HepG2 (cell line): ENCODE data around the gene SIN3A. TPM values are rescaled to one million over a fixed set of nuclear protein-coding genes. Genes with fewer than 3 reads are reported as not detected.

Experiments used
- ATRX ChIP-seq: sonication (generic); formaldehyde crosslinking; IDR thresholded peaks from 2 replicates; pipeline ENCODE4 v1.4.0; 2020; ENCODE audit warnings: missing genetic modification reagents, borderline replicate concordance
- BCL6 ChIP-seq: IDR thresholded peaks from 2 replicates; pipeline ENCODE4 v1.6.1; 2016; ENCODE audit warnings: missing genetic modification reagents, missing compliant biosample characterization
- HDAC6 ChIP-seq: fragments of 200-600 bp; sonication (generic); IDR thresholded peaks from 2 replicates; pipeline ENCODE4 v1.7.0; 2017; ENCODE audit warnings: mild to moderate bottlenecking, antibody characterized with exemption, low read length, low read depth
- KLF9 ChIP-seq: IDR thresholded peaks from 2 replicates; pipeline ENCODE4 v1.6.1; 2016; ENCODE audit warnings: low read depth
- MEIS1 ChIP-seq: sonication (generic); formaldehyde crosslinking; IDR thresholded peaks from 2 replicates; pipeline ENCODE4 v1.9.0; 2021; ENCODE audit warnings: mild to moderate bottlenecking, missing genetic modification reagents, moderate library complexity, borderline replicate concordance
- MYPOP ChIP-seq: sonication (generic); formaldehyde crosslinking; IDR thresholded peaks from 2 replicates; pipeline ENCODE4 v1.8.1; 2023; ENCODE audit warnings: mild to moderate bottlenecking, moderate library complexity, missing genetic modification reagents
- NFRKB ChIP-seq: fragments of 450-650 bp; IDR thresholded peaks from 2 replicates; pipeline ENCODE4 v1.6.1; 2017
- PHB2 ChIP-seq: fragments of 450-650 bp; IDR thresholded peaks from 2 replicates; pipeline ENCODE4 v1.6.1; 2018; ENCODE audit not compliant: partially characterized antibody
- PHF8 ChIP-seq: sonication (generic); formaldehyde crosslinking; IDR thresholded peaks from 2 replicates; pipeline ENCODE4 v1.5.0; 2020; ENCODE audit warnings: missing genetic modification reagents
- RBM39 ChIP-seq: fragments of 200-400 bp; formaldehyde crosslinking; IDR thresholded peaks from one replicate; pipeline ENCODE4 v1.6.1; 2018; ENCODE audit warnings: antibody characterized with exemption, mild to moderate bottlenecking, low read depth, low read length; ENCODE audit not compliant: poor library complexity, severe bottlenecking
- RFX1 ChIP-seq: fragments of 450-650 bp; IDR thresholded peaks from 2 replicates; pipeline ENCODE4 v1.6.1; 2017
- SIX1 ChIP-seq: sonication (generic); formaldehyde crosslinking; IDR thresholded peaks from 2 replicates; pipeline ENCODE4 v1.4.0; 2020; ENCODE audit warnings: missing genetic modification reagents, borderline replicate concordance
- SP2 ChIP-seq: sonication (generic); formaldehyde crosslinking; IDR thresholded peaks from 2 replicates; pipeline ENCODE4 v1.5.1; 2020; ENCODE audit warnings: mild to moderate bottlenecking, missing genetic modification reagents
- ZBTB10 ChIP-seq: sonication (generic); formaldehyde crosslinking; IDR thresholded peaks from 2 replicates; pipeline ENCODE4 v1.4.0; 2020; ENCODE audit warnings: missing genetic modification reagents, borderline replicate concordance
- ZNF350 ChIP-seq: sonication (generic); formaldehyde crosslinking; IDR thresholded peaks from 2 replicates; pipeline ENCODE4 v1.4.0; 2020; ENCODE audit warnings: mild to moderate bottlenecking, low read depth, missing genetic modification reagents, borderline replicate concordance
- ZNF431 ChIP-seq: sonication (generic); formaldehyde crosslinking; IDR thresholded peaks from 2 replicates; pipeline ENCODE4 v1.9.0; 2022; ENCODE audit warnings: missing genetic modification reagents, low read depth, mild to moderate bottlenecking, borderline replicate concordance
- ZNF501 ChIP-seq: sonication (generic); formaldehyde crosslinking; IDR thresholded peaks from 2 replicates; pipeline ENCODE4 v1.5.1; 2020; ENCODE audit warnings: mild to moderate bottlenecking, moderate library complexity, missing genetic modification reagents
- ZNF766 ChIP-seq: sonication (generic); formaldehyde crosslinking; IDR thresholded peaks from 2 replicates; pipeline ENCODE4 v1.5.0; 2020; ENCODE audit warnings: missing genetic modification reagents, borderline replicate concordance
- polyA plus RNA-seq, 8 experiments: library from polyadenylated mRNA; depleted of rRNA in 3 of 8; stranded (reverse) in 7 of 8; unstranded in 1 of 8; fragments of >200 nt; fragmentation: Illumina TruSeq in 4 of 8; extraction: Trizol in 4 of 8; gene quantifications; 2 replicates each; pipeline versions ENCODE4 v1.2.1 to v1.2.3, GENCODE V29; 2011 to 2016; ENCODE audit warnings: low read depth in 4 of 8, missing spikeins in 1 of 8, mixed read lengths in 1 of 8; ENCODE audit not compliant: insufficient read depth in 1 of 8
- total RNA-seq, 5 experiments: library from RNA; depleted of rRNA; stranded (reverse); fragments of >200 nt; fragmentation: Illumina TruSeq; extraction: Trizol; gene quantifications; 2 replicates each; pipeline ENCODE4 v1.2.3, GENCODE V29; 2016; ENCODE audit warnings: low read depth in 1 of 5
- TF ChIP-seq, protein P1 (sequence below): fragments of 450-650 bp; IDR thresholded peaks from 2 replicates; pipeline ENCODE4 v1.6.1; 2016
- TF ChIP-seq, protein P2 (sequence below): sonication (generic); formaldehyde crosslinking; IDR thresholded peaks from 2 replicates; pipeline ENCODE4 v1.9.0; 2021; ENCODE audit warnings: missing genetic modification reagents, borderline replicate concordance

The SIN3A gene
- total and polyA plus RNA-seq, 2 of the 13 experiments (the other 11 are each of a cell fraction or from before 2014, with no cell fraction given) = 16.1 to 28.1 TPM

DNA sequence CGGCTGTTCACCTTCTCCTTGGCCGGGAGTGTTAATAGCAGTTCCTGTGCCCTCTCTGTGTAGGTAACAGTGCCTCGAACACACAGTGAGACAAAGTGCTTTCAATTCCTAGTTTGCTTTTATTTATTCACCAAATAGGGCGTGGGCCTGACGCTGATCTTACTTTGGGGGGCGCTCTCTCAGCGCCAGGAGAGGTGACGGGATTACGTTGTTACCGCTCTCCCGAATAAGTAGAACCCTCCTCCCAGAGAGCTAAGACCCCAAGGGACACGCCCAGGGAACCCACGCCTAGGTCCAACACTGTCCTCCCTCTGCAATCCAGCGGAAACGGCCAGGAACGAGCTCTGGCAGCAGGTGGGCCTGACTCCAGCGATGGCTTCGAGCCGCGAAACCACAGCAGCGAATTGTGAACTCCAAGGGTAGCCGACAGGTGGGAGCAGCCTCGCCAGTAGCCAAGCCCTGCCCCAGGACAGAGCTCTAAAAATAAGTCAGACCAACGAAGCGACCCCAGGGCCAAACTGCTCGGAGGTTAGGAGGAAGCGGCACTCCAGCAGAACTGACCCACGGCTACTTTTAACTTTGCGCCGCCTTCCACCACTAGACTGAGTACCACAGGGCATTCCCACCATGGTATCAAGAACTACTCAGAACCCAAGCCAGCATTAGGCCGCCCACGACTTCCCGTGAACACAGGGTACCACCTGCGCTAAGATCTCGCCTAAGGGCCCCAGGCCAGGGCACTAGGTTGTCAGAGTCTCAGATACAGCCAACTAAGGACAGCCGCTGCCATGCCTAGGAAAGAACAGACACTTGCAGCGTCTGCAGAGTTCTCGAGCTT, 1.6 kb upstream of the SIN3A start (continued):
- peak; percentile 53; the same call in 1 of the 2 replicates for TF ChIP-seq ZBTB10
- no peak for TF ChIP-seq SIX1
- TF ChIP-seq RFX1 = no peak
- no peak for TF ChIP-seq NFRKB
- TF ChIP-seq SP2 (CRISPR knock-in tag) = no peak
- TF ChIP-seq ZNF350 (CRISPR knock-in tag) = 0 out of 2 replicates have a peak, but pooled peaks have one; percentile 55
- TF ChIP-seq, protein P1, sequence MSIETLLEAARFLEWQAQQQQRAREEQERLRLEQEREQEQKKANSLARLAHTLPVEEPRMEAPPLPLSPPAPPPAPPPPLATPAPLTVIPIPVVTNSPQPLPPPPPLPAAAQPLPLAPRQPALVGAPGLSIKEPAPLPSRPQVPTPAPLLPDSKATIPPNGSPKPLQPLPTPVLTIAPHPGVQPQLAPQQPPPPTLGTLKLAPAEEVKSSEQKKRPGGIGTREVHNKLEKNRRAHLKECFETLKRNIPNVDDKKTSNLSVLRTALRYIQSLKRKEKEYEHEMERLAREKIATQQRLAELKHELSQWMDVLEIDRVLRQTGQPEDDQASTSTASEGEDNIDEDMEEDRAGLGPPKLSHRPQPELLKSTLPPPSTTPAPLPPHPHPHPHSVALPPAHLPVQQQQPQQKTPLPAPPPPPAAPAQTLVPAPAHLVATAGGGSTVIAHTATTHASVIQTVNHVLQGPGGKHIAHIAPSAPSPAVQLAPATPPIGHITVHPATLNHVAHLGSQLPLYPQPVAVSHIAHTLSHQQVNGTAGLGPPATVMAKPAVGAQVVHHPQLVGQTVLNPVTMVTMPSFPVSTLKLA = no peak
- TF ChIP-seq MYPOP (CRISPR knock-in tag) = no peak
- TF ChIP-seq PHB2 = no peak
- 0 out of 2 replicates have a peak, but pooled peaks have one; percentile 23 for TF ChIP-seq ZNF501 (CRISPR knock-in tag)
- TF ChIP-seq ATRX = no peak
- TF ChIP-seq PHF8 = no peak
- TF ChIP-seq ZNF431 (CRISPR knock-in tag) = 0 out of 2 replicates have a peak, but pooled peaks have one; percentile 10
- TF ChIP-seq HDAC6 = no peak
- TF ChIP-seq MEIS1 (CRISPR knock-in tag) = 0 out of 2 replicates have a peak, but pooled peaks have one; percentile 25
- TF ChIP-seq KLF9 (CRISPR knock-in tag) = no peak
- no peak for TF ChIP-seq RBM39
- 0 out of 2 replicates have a peak, but pooled peaks have one; percentile 51 for TF ChIP-seq ZNF766 (CRISPR knock-in tag)
- TF ChIP-seq, protein P2, sequence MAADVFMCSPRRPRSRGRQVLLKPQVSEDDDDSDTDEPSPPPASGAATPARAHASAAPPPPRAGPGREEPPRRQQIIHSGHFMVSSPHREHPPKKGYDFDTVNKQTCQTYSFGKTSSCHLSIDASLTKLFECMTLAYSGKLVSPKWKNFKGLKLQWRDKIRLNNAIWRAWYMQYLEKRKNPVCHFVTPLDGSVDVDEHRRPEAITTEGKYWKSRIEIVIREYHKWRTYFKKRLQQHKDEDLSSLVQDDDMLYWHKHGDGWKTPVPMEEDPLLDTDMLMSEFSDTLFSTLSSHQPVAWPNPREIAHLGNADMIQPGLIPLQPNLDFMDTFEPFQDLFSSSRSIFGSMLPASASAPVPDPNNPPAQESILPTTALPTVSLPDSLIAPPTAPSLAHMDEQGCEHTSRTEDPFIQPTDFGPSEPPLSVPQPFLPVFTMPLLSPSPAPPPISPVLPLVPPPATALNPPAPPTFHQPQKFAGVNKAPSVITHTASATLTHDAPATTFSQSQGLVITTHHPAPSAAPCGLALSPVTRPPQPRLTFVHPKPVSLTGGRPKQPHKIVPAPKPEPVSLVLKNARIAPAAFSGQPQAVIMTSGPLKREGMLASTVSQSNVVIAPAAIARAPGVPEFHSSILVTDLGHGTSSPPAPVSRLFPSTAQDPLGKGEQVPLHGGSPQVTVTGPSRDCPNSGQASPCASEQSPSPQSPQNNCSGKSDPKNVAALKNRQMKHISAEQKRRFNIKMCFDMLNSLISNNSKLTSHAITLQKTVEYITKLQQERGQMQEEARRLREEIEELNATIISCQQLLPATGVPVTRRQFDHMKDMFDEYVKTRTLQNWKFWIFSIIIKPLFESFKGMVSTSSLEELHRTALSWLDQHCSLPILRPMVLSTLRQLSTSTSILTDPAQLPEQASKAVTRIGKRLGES = 0 out of 2 replicates have a peak, but pooled peaks have one; percentile 27
- TF ChIP-seq BCL6 (CRISPR knock-in tag) = no peak
